Activated T-helper 9 cell treated with anti-CD3 and anti-CD28 coated beads, Interleukin-2, amount 50 U/mL, for 16 hours (primary cell): ENCODE measurements around the gene XPO4.
"Not testable (repeated sequence)": the region's sequence is repeated elsewhere in the genome, so short reads cannot be mapped to it uniquely, and the experiment has no call there.

Experiments
- DNase-seq: peaks from one replicate; pipeline ENCODE4 v3.0.0-alpha.2; 2020; ENCODE audit warnings: low read depth

XPO4 gene

GRCh38 chr13:20787180-20787579, 115.4 kb downstream of the XPO4 start:
- no peak for DNase-seq

GRCh38 chr13:20782116-20782708, 120.3 kb downstream of the XPO4 start:
- DNase-seq = no peak

- no peak for DNase-seq
Observed at GRCh38 chr13:20780317-20780716, 122.2 kb downstream of the XPO4 start.

GRCh38 chr13:20779405-20779804, 123.1 kb downstream of the XPO4 start:
- DNase-seq = no peak

GRCh38 chr13:20778311-20778710, 124.2 kb downstream of the XPO4 start:
- DNase-seq = no peak

- no peak for DNase-seq
Observed at GRCh38 chr13:20776751-20777150, 125.8 kb downstream of the XPO4 start.

GRCh38 chr13:20775961-20776360, 126.6 kb downstream of the XPO4 start:
- DNase-seq = no peak

- no peak for DNase-seq
Observed at GRCh38 chr13:20774746-20775145, 127.8 kb downstream of the XPO4 start.

GRCh38 chr13:20773194-20774080, 129.1 kb downstream of the XPO4 start, which contains the start of gene EEF1AKMT1:
EEF1AKMT1 (minus strand) TSS chr13:20773961; CDS start chr13:20757598, 16,363 bp downstream.
- DNase-seq = peak; percentile 92

- no peak for DNase-seq
Observed at GRCh38 chr13:20772401-20773131, 130.0 kb downstream of the XPO4 start.

GRCh38 chr13:20769834-20770233, 132.7 kb downstream of the XPO4 start:
- DNase-seq = no peak

- no peak for DNase-seq
Observed at GRCh38 chr13:20769091-20769490, 133.5 kb downstream of the XPO4 start.

- no peak for DNase-seq
Observed at GRCh38 chr13:20767309-20767943, 135.1 kb downstream of the XPO4 start.

GRCh38 chr13:20760872-20761271, 141.7 kb downstream of the XPO4 start:
- no peak for DNase-seq

- no peak for DNase-seq
Observed at GRCh38 chr13:20754009-20754408, 148.5 kb downstream of the XPO4 start.

- DNase-seq = no peak
Observed at GRCh38 chr13:20749377-20749776, 153.2 kb downstream of the XPO4 start.

- not testable (repeated sequence) for DNase-seq
Observed at GRCh38 chr13:20743830-20744404, 158.6 kb downstream of the XPO4 start.

GRCh38 chr13:20740021-20740420, 162.5 kb downstream of the XPO4 start:
- no peak for DNase-seq

GRCh38 chr13:20738616-20739015, 163.9 kb downstream of the XPO4 start:
- no peak for DNase-seq

- no peak for DNase-seq
Observed at GRCh38 chr13:20729633-20730585, 172.6 kb downstream of the XPO4 start.
